GM21717 (cell line): ENCODE measurements around the gene ZMYND15.

Experiments
- ATAC-seq: cut with Tn5 transposase; IDR thresholded peaks from one replicate; pipeline ENCODE4 v1.9.1; 2021; ENCODE audit warnings: mild to moderate bottlenecking, moderate library complexity; ENCODE audit not compliant: unreplicated experiment

Gene ZMYND15

DNA sequence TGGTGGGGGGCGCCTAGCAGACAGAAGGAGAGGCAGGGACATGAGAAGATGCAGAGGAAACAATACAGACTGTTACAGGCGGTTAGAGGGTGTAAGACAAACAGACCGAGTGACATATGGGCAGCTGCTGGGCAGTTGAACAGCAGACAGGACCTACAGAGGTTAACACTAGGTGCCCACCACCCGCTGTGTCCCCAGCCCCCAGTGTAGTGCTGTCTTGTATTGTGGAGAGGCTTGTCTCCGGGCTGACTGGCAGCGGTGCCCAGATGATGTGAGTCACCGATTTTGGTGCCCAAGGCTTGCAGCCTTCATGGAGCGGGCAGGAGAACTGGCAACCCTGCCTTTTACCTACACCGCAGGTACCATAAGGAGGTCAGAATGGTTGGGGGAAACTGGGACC lies 2.5 kb downstream of the ZMYND15 start:
- ATAC-seq = no peak

DNA sequence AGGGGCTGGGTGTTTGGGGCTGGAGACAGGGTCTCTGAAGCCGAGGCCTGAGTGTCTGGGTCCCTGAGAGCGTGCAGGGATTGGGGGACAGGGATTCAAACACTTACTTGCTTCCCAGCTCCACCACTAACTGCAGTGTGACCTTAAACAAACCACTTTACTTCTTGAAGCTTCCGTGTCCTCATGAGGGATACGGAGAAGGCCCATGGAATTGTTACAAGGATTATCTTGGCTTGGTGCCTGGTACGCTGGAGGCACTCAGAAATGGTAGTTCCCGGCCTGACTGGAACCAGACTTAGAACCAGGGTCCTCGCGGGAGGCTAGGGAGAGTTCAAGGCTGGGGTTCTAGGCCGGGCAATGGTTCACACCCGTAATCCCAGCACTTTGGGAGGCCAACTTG lies 3.0 kb downstream of the ZMYND15 start:
- no peak for ATAC-seq

DNA sequence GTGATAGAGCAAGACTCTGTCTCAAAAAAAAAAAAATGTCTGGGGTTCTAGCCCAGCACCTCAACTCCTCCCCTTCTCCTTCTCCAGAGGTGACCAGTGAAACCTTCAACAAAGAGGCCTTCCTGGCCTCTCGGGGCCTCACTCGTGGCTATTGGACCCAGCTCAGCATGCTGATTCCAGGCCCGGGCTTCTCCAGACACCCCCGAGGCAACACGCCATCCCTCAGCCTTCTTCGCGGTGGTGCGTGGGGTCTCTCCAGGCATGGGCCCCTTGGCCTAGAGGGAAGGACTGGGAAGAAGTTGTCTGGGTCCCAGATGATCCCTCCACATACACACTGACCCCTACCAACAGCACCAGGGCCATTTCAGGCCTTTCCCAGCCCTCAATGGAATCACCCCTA lies 3.6 kb downstream of the ZMYND15 start:
- no peak for ATAC-seq

DNA sequence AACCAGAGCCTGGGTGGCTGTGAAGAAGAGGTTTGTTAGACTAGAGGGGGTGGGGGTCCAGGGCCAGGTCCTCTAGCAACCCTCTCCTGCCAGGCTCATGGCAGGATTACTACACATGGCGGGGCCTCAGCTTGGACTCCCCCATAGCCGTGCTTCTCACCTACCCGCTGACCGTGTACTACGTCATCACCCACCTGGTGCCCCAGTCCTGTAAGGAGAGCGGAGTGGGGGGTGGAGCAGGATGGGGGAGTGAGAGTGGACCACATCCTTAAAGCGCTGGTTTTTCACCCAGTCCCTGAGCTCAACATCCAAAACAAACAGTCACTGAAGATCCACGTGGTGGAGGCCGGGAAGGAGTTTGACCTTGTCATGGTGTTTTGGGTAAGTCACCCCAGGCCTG lies 4.3 kb downstream of the ZMYND15 start:
- ATAC-seq = no peak

DNA sequence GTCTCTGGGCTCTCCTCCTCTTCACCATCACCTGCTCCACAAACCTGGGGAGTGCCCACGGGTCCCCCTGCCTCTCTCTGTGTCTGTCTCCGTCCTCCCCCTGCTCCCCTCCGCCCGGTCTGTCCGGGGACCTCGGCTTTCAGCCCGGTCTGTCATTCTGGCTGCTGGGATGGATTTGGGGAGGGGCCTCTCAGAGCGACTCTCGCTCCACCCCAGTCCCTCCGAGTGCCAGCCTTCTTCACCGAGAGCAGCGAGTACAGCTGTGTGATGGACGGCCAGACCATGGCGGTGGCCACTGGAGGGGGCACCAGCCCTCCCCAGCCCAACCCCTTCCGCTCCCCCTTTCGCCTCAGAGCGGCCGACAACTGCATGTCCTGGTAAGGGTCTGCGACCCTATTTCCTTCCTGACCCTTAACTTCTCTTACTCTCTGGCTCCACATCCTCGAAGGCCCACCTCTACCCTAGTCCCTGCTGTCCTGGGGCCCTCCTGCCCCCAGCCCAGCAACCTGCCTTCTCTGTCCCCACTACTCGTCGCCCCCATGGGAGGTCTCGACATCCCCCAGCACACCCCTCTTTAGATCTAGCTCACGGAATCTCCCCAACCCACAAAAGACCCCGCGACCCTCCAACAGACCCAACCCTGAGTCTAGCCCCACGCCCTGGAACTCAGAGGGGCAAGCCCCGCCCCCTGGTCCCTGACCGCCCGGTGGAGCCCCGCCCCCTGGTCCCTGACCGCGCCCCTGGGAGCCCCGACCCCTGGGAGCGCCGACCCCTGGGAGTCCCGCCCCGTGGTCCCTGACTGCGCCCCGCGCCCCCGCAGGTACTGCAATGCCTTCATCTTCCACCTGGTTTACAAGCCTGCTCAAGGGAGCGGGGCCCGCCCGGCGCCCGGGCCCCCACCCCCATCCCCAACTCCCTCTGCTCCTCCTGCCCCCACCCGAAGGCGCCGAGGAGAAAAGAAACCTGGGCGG lies 5.7 kb downstream of the ZMYND15 start:
- ATAC-seq = no peak

DNA sequence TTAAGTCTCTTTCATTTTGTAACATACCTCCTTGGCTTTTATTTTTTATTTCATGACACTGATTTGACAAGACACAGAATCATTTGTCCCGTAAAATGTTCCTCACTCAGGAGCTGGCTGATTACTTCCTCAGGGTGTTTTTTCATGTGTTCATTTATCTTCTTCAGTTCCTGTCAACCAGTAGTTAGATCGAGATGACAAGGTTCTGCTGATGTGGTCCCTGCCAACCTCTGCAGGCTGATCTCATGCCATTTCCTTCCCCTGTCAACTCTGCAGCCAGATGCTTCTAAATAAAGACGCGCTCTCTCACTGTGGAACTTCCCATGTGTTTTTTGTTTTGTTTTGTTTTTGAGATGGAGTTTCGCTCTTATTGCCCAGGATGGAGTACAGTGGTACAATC lies 8.2 kb downstream of the ZMYND15 start:
- ATAC-seq = no peak

DNA sequence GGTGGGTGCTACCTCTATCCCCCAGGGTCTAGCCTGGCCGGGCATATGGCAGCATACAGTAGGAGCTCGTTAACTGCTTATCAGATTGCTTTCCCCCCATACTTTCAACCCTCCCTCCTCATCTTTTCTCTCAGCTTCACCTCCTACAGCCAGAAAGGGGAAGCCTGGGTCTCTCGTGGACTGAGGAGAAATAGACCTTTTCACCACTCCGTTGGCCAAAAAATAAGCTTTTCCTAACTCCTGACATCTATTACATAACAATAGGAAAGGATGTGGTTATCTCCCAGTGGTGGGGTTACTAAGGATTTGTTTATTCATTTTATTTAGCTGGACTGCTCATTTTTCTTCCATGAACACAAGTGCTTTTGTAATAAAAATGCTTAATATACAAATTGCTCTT lies 9.1 kb downstream of the ZMYND15 start:
- no peak for ATAC-seq

DNA sequence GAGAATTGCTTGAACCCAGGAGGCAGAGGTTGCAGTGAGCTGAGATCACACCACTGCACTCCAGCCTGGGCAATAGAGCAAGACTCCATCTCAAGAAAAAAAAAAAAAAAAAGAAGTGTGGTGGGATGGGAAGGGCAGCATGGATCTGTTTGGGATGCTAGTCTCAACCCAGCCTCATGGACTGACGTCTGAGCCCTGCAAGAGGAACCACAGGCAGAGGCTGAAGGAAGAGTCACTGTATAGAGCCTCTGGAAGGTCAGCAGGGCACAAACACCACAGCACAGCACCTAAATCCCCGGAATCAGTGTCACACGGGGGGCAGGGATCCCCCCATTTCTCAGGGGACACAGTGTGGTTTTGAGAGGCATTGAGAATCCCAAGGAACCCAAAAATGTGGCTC lies 11.0 kb downstream of the ZMYND15 start:
- no peak for ATAC-seq

DNA sequence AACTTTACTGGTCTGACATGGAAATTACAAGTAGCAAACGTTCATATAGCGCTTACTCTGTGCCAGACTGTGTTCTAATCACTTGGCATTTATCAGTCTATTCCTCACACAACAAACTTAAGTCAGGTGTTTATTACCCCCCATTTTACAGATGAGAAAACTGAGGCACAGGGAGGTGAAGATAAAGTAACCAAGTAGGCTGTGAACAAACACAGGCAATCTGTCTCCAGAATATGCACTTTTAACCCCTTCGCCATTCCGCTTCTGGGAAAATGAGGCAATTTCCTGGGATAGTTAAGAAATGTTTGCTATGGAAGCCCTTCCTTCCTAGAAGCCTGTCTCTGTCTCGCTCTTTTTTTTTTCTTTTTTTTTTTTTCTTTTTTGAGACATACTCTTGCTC lies 12.3 kb downstream of the ZMYND15 start:
- ATAC-seq = no peak

DNA sequence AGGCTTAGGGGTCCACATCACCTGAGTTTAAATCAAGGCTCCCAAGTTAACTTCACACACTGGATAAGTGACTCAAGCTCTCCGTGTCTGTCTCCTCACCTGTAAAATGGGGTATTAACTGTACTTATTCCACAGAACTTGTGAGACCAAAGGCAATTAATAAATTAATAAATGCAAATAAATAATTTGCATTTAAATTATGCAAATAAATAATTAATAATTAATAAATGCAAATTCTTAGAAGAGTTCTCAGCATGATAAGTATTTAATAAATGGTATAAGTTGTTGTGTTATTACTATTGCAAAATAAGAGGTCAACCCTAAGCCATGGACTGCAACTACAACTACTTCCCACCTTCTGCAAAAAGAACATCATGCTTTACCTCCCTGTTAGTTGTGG lies 13.8 kb downstream of the ZMYND15 start:
- no peak for ATAC-seq

DNA sequence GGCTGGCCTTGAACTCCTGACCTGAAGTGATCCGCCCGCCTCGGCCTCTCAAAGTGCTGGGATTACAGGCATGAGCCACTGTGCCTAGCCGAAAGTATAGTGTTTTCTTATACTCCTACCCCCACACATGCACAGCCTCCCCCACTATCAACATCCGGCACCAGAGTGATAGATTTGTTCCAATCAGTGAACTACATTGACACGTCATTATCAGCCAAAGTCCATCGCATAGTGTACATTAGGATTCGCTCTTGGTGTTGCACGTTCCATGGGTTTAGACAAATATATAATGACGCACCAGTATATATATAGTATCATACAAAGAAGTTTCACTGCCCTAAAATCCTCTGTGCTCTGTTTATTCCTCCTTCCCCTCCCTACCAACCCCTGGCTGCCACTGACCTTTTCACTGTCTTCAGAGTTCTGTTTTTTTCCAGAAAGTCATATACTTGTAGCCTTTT lies 20.2 kb downstream of the ZMYND15 start:
- ATAC-seq = no peak

DNA sequence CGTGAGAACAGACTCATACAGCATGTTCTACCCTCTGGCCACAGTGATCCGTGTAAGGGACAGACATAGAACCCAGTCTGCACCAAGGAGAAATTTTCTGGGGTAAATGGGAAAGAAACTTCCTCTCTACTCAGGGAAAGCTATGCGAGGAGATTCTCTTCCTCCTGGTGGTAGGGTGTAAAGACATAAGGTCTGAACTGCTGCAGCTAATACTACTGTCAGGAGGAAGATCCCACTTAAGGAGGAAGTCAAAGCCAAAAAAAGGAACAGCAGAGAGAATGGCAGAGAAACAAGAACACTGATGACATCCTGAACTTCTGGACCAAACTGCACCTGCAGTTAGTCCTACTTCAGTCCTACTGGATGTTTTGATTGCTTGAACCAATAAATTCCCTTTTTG lies 25.0 kb downstream of the ZMYND15 start:
- ATAC-seq = no peak

DNA sequence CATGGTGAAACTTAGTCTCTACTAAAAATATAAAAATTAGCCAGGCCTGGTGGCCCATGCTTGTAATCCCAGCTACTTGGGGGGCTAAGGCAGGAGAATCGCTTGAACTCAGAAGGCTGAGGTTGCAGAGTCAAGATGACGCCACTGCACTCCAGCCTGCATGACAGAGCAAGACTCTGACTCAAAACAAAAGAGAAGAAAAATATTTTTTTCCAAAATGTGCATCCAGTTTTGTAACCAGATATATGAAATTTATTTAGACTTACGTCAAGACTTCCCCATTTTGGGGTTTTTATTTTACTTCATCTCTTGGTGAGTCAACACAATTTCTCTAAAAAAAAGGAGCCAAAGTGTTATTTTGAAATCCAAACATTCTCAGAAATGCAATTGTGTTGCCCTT lies 26.6 kb downstream of the ZMYND15 start:
- ATAC-seq = no peak

DNA sequence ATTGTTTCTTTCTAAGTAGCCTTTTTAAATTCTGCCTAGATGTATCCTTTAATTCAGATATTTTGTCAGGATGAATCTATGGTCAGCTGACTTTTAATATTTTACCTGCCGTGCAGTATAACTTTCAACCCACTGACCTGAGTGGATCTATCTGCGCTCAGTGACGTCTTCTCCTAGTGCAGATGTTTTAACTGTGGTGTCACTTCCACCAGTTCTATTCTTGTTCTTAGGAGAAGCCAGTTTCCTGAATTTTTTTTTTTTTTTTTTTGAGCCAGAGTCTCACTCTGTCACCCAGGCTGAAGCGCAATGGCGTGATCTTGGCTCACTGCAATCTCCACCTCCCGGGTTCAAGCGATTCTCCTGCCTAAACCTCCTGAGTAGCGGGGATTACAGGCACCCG lies 27.1 kb downstream of the ZMYND15 start:
- ATAC-seq = no peak

DNA sequence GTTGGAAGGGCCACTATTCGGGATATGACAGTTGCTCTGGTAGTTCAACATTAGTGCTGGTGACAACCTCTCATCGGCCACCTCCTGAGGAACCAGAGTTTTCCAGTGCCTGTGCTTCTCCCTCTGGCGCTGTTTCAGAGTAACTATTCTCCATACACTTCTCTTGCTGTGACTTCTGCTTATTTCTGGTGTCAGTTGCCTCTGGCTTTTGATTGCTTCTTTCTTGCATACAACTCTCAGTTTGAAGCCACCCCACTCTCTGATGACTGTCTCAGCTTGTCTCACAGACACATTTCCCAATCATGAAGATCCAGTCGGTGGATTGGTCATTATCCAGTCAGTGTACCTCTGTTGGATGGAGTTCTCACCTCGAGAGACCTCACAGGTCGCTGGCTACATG lies 28.7 kb downstream of the ZMYND15 start:
- ATAC-seq = no peak

DNA sequence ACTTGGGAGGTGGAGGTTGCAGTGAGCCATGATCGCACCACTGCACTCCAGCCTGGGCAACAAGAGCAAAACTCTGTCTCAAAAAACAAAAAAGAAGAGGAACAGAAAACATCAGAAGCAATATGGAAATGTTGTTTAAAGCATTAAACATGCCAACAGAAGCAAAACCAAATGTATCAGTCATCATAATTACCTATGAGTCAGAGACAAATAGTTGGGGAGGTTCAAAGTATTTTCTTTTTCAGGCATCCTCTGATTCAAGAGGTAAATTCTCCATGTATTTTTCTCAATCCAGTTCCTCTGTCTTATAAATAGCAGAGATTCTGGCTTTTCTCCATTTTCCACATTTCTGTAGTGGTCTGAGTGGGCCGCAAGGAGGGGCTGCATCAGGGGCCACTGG lies 30.0 kb downstream of the ZMYND15 start:
- ATAC-seq = no peak

DNA sequence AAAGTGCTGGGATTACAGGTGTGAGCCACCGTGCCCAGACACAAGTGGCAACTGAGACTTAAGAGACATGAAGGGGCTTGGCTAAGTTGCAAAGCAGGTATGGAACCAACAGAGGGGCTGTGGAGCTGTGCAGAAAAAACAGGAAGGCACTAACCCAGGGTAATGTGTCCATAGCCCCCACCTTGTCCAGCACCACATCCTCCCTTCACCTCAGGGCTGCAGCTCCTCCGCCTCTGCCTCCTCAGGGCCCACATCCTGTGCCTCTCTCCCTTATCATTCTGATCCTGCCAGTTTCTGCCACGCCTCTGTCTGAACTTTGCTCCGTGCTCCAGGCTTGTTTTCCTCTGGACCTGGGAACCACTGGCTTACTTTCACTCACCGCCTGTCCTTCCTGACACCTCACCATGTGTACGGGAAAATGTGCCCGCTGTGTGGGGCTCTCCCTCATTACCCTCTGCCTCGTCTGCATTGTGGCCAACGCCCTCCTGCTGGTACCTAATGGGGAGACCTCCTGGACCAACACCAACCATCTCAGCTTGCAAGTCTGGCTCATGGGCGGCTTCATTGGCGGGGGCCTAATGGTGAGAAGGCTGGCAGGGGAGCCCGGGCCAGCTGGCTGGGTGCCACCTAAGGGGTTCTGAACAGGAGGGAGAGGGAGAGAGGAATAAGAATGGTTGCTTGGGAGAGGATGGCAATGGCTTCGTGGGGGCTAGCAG lies 32.0 kb downstream of the ZMYND15 start, which contains the start of gene TM4SF5:
TSS of gene TM4SF5 (plus strand) at position 368 of the 716 bp plus-strand sequence. CDS start at position 405, 37 bp downstream.
- no peak for ATAC-seq

DNA sequence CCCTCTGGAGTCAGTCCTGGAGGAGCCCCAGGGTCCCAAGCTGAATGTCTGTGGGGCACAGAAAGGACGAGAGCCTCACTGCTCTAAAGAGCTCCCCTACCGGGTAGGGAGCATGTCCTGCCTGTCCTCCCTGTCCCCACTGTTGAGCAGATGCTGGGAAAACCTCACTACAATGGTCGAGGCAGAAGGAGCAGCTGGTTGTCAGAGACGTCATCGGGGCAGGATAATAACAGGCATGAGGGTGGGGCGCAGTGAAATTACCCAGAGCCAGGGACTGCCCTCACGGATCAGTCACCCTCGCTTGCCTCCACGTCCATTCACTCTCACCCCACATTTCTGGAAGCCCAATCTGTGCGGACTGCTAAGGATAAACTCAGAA lies 32.6 kb downstream of the ZMYND15 start:
- ATAC-seq = no peak

DNA sequence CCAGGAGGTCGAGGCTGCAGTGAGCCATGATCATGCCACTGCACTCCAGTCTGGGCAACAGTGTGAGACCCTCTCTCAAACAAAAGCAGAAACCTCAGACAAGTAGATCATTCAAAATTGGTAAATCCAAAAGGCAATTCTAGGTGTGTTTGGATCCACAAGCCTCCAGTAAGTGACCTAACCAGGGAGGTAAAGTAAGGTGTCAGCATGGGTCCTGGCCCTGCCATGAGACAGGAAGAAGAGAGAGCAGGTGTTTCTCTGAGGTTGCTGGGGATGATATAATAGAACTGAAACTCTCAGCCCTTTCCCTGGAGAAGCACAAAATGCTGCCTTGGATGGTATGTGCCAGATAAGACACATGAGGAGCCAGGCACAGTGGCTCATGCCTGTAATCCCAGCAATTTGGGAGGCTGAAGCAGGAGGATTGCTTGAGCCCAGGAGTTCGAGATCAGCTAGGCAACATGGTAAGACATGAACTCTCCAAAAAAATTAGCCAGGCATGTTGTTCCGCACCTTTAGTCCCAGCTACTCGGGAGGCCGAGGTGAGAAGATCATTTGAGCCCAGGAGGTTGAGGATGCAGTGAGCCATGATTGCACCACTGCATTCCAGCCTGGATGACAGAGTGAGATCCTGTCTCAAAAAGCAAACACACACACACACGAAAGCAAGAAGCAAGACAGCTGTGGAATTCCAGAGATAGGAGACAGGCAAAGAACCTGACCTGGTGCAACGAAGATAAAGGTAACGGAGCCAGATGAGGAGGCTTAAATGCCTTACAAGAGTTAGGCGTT lies 38.5 kb downstream of the ZMYND15 start:
- ATAC-seq = no peak

DNA sequence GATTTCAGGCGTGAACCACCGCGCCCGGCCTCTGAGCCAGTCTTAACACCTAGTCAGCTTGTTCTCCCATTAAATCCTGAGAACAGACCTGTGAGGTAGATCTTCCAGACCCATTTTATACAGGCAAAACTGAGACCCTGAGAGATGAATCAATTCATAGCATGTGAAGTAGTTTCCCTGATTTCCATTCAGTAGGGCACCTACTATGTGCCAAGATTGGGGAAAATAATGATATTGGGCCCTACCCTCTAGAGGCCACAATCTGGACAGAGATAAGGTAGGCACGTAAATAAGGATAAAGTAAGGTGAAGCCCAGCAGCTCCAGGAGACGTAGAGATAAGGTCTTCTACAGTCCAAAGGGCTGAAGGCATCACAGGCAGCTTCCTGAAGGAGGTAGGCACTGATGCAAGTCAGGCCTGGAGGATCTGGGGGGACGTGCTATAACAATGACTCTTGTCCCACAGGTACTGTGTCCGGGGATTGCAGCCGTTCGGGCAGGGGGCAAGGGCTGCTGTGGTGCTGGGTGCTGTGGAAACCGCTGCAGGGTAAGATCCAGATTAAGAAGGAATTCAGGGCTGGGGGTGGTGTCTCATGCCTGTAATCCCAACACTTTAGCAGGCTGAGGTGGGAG lies 40.8 kb downstream of the ZMYND15 start:
- no peak for ATAC-seq

DNA sequence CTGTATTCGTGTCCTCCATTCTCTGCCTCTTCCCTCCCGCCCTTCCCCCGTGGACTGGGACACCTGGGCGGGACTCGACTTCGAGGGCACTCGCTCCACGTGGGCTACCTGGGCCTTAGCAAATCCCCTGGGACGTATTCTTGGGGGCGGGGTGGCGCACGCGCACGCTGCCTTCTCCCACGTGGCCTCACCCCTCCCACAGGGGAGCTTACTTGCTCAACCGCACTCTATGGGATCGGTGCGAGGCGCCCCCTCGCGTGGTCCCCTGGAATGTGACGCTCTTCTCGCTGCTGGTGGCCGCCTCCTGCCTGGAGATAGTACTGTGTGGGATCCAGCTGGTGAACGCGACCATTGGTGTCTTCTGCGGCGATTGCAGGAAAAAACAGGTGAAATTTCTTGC lies 43.0 kb downstream of the ZMYND15 start:
- no peak for ATAC-seq
